HepG2 (cell line): ENCODE measurements around the gene ANKUB1. TPM values are rescaled to one million over a fixed set of nuclear protein-coding genes. Genes with fewer than 3 reads are reported as not detected.

Experiments used
- DMAP1 ChIP-seq: IDR thresholded peaks from 2 replicates; pipeline ENCODE4 v1.6.1; 2016
- DPF2 ChIP-seq: sonication (generic); formaldehyde crosslinking; IDR thresholded peaks from 2 replicates; pipeline ENCODE4 v1.4.0; 2020; ENCODE audit warnings: mild to moderate bottlenecking, low read depth, missing genetic modification reagents, borderline replicate concordance
- FOXJ3 ChIP-seq: sonication (generic); formaldehyde crosslinking; IDR thresholded peaks from 2 replicates; pipeline ENCODE4 v1.4.0; 2020; ENCODE audit warnings: missing genetic modification reagents, mild to moderate bottlenecking, borderline replicate concordance
- HNRNPH1 ChIP-seq: fragments of 200-400 bp; formaldehyde crosslinking; optimal IDR thresholded peaks from 2 replicates; pipeline ENCODE3; 2017; ENCODE audit warnings: mild to moderate bottlenecking, low read depth, low read length
- NAIF1 ChIP-seq: sonication (generic); formaldehyde crosslinking; IDR thresholded peaks from 2 replicates; pipeline ENCODE4 v1.5.0; 2020; ENCODE audit warnings: mild to moderate bottlenecking, missing genetic modification reagents, borderline replicate concordance
- NFATC3 ChIP-seq: sonication (generic); formaldehyde crosslinking; IDR thresholded peaks from 2 replicates; pipeline ENCODE4 v1.5.1; 2020; ENCODE audit warnings: mild to moderate bottlenecking, missing genetic modification reagents
- RFX1 ChIP-seq: fragments of 450-650 bp; IDR thresholded peaks from 2 replicates; pipeline ENCODE4 v1.6.1; 2017
- RFX5 ChIP-seq: IDR thresholded peaks from 2 replicates; pipeline ENCODE4 v1.6.1; 2011; ENCODE audit warnings: low read depth, low read length, improper control_type of control experiment
- TCF12 ChIP-seq, 2 experiments: fragments of 450-650 bp in 1 of 2; sonication (generic) in 1 of 2; formaldehyde crosslinking in 1 of 2; IDR thresholded peaks; 2 replicates each; pipeline versions ENCODE4 v1.6.1 to v1.8.0; 2017 to 2022; ENCODE audit warnings: antibody characterized with exemption in 1 of 2, mild to moderate bottlenecking in 1 of 2, missing genetic modification reagents in 1 of 2, moderate library complexity in 1 of 2
- ZC3H13 ChIP-seq: sonication (generic); formaldehyde crosslinking; IDR thresholded peaks from 2 replicates; pipeline ENCODE4 v1.8.1; 2023; ENCODE audit warnings: mild to moderate bottlenecking, missing genetic modification reagents, moderate library complexity
- ZNF296 ChIP-seq: sonication (generic); formaldehyde crosslinking; conservative IDR thresholded peaks from 2 replicates; pipeline ENCODE4 v1.5.0; 2020; ENCODE audit warnings: mild to moderate bottlenecking, missing genetic modification reagents
- ZNF44 ChIP-seq: sonication (generic); formaldehyde crosslinking; IDR thresholded peaks from 2 replicates; pipeline ENCODE4 v1.5.1; 2020; ENCODE audit warnings: mild to moderate bottlenecking, missing genetic modification reagents
- ZNF768 ChIP-seq: sonication (generic); formaldehyde crosslinking; IDR thresholded peaks from 2 replicates; pipeline ENCODE4 v1.4.0; 2020; ENCODE audit warnings: missing genetic modification reagents
- ZNF775 ChIP-seq: sonication (generic); formaldehyde crosslinking; IDR thresholded peaks from 2 replicates; pipeline ENCODE4 v1.4.0; 2020; ENCODE audit warnings: missing genetic modification reagents, mild to moderate bottlenecking, moderate library complexity, borderline replicate concordance
- polyA plus RNA-seq, 8 experiments: library from polyadenylated mRNA; depleted of rRNA in 3 of 8; stranded (reverse) in 7 of 8; unstranded in 1 of 8; fragments of >200 nt; fragmentation: Illumina TruSeq in 4 of 8; extraction: Trizol in 4 of 8; gene quantifications; 2 replicates each; pipeline versions ENCODE4 v1.2.1 to v1.2.3, GENCODE V29; 2011 to 2016; ENCODE audit warnings: low read depth in 4 of 8, missing spikeins in 1 of 8, mixed read lengths in 1 of 8; ENCODE audit not compliant: insufficient read depth in 1 of 8
- total RNA-seq, 5 experiments: library from RNA; depleted of rRNA; stranded (reverse); fragments of >200 nt; fragmentation: Illumina TruSeq; extraction: Trizol; gene quantifications; 2 replicates each; pipeline ENCODE4 v1.2.3, GENCODE V29; 2016; ENCODE audit warnings: low read depth in 1 of 5
- TF ChIP-seq, protein P1 (sequence below): sonication (generic); formaldehyde crosslinking; IDR thresholded peaks from 2 replicates; pipeline ENCODE4 v1.4.0; 2020; ENCODE audit warnings: missing genetic modification reagents
- TF ChIP-seq, protein P2 (sequence below): sonication (generic); formaldehyde crosslinking; IDR thresholded peaks from 2 replicates; pipeline ENCODE4 v1.5.0; 2020; ENCODE audit warnings: mild to moderate bottlenecking, missing genetic modification reagents, moderate library complexity
- TF ChIP-seq, protein P3 (sequence below): sonication (generic); formaldehyde crosslinking; IDR thresholded peaks from 2 replicates; pipeline ENCODE4 v1.4.0; 2020; ENCODE audit warnings: missing genetic modification reagents
- TF ChIP-seq, protein P4 (sequence below): sonication (generic); formaldehyde crosslinking; IDR thresholded peaks from 2 replicates; pipeline ENCODE4 v1.5.1; 2020; ENCODE audit warnings: mild to moderate bottlenecking, missing genetic modification reagents, moderate library complexity

ANKUB1 gene
- total and polyA plus RNA-seq, 2 of the 13 experiments (the other 11 are each of a cell fraction or from before 2014, with no cell fraction given): not detected

DNA sequence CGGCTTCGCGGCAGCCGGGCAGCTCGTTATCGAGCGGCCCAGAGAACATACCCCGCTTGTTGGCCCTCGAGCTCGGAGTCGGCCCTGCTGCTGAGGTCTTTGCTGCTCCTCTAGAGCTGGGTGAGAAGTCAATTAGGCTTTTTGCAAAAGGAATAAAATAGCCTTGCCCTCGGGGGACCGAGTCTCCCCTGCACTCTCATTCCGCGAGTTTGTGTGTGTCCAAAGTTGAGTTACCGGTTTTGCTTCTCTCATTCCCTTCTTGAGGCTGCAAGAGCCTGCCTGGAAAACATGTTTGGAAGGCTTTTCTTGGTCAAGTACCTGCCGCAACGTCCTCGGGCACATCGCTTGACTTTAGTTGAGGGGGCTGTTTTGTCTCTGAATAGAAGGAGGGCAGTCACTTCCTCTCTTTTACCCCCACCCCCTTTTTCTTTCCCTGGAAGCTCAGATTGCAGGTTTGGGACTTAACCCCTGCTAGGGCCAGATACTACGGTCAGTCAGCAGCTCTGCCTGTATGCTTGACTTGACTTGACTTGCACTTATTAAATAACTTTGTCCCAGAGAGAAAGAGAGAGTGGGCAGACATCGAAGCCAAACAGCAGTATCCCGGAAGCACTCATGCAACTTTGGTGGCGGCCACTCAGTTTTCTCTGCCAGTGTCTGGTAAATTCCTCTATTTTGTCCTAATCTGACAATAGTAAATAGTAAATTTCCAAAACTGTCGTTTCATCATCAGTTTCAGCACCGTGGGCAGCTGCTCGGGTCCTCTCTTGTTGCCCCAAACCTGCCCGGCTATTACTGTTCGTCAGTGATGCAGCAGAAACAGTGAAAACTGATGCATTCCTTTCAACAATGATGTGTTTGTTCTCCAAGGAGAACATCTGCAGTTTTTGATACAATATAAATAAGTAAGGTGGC, 21.3 kb upstream of the ANKUB1 start (continued):
- TF ChIP-seq ZNF44 (CRISPR knock-in tag) (no peak; the same call in 1 of the 2 replicates), RFX1 (no peak), NFATC3 (CRISPR knock-in tag) (no peak), ZNF775 (CRISPR knock-in tag) (no peak), DPF2 (no peak), TCF12 (IDR thresholded peaks at IDR 0.05) (no peak), TCF12 (CRISPR knock-in tag; IDR thresholded peaks at IDR 0.05) (0 out of 2 replicates have a peak, but pooled peaks have one; percentile 27), ZNF768 (no peak), RFX5 (no peak), NAIF1 (CRISPR knock-in tag) (0 out of 2 replicates have a peak, but pooled peaks have one; percentile 19), ZC3H13 (CRISPR knock-in tag) (no peak), HNRNPH1 (no peak), ZNF296 (CRISPR knock-in tag) (no peak), DMAP1 (CRISPR knock-in tag) (no peak), FOXJ3 (CRISPR knock-in tag) (no peak)
- TF ChIP-seq, protein P1, sequence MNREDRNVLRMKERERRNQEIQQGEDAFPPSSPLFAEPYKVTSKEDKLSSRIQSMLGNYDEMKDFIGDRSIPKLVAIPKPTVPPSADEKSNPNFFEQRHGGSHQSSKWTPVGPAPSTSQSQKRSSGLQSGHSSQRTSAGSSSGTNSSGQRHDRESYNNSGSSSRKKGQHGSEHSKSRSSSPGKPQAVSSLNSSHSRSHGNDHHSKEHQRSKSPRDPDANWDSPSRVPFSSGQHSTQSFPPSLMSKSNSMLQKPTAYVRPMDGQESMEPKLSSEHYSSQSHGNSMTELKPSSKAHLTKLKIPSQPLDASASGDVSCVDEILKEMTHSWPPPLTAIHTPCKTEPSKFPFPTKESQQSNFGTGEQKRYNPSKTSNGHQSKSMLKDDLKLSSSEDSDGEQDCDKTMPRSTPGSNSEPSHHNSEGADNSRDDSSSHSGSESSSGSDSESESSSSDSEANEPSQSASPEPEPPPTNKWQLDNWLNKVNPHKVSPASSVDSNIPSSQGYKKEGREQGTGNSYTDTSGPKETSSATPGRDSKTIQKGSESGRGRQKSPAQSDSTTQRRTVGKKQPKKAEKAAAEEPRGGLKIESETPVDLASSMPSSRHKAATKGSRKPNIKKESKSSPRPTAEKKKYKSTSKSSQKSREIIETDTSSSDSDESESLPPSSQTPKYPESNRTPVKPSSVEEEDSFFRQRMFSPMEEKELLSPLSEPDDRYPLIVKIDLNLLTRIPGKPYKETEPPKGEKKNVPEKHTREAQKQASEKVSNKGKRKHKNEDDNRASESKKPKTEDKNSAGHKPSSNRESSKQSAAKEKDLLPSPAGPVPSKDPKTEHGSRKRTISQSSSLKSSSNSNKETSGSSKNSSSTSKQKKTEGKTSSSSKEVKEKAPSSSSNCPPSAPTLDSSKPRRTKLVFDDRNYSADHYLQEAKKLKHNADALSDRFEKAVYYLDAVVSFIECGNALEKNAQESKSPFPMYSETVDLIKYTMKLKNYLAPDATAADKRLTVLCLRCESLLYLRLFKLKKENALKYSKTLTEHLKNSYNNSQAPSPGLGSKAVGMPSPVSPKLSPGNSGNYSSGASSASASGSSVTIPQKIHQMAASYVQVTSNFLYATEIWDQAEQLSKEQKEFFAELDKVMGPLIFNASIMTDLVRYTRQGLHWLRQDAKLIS (CRISPR knock-in tag): no peak
- TF ChIP-seq, protein P2, sequence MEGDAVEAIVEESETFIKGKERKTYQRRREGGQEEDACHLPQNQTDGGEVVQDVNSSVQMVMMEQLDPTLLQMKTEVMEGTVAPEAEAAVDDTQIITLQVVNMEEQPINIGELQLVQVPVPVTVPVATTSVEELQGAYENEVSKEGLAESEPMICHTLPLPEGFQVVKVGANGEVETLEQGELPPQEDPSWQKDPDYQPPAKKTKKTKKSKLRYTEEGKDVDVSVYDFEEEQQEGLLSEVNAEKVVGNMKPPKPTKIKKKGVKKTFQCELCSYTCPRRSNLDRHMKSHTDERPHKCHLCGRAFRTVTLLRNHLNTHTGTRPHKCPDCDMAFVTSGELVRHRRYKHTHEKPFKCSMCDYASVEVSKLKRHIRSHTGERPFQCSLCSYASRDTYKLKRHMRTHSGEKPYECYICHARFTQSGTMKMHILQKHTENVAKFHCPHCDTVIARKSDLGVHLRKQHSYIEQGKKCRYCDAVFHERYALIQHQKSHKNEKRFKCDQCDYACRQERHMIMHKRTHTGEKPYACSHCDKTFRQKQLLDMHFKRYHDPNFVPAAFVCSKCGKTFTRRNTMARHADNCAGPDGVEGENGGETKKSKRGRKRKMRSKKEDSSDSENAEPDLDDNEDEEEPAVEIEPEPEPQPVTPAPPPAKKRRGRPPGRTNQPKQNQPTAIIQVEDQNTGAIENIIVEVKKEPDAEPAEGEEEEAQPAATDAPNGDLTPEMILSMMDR: no peak
- TF ChIP-seq, protein P3, sequence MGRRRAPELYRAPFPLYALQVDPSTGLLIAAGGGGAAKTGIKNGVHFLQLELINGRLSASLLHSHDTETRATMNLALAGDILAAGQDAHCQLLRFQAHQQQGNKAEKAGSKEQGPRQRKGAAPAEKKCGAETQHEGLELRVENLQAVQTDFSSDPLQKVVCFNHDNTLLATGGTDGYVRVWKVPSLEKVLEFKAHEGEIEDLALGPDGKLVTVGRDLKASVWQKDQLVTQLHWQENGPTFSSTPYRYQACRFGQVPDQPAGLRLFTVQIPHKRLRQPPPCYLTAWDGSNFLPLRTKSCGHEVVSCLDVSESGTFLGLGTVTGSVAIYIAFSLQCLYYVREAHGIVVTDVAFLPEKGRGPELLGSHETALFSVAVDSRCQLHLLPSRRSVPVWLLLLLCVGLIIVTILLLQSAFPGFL (CRISPR knock-in tag): no peak
- TF ChIP-seq, protein P4, sequence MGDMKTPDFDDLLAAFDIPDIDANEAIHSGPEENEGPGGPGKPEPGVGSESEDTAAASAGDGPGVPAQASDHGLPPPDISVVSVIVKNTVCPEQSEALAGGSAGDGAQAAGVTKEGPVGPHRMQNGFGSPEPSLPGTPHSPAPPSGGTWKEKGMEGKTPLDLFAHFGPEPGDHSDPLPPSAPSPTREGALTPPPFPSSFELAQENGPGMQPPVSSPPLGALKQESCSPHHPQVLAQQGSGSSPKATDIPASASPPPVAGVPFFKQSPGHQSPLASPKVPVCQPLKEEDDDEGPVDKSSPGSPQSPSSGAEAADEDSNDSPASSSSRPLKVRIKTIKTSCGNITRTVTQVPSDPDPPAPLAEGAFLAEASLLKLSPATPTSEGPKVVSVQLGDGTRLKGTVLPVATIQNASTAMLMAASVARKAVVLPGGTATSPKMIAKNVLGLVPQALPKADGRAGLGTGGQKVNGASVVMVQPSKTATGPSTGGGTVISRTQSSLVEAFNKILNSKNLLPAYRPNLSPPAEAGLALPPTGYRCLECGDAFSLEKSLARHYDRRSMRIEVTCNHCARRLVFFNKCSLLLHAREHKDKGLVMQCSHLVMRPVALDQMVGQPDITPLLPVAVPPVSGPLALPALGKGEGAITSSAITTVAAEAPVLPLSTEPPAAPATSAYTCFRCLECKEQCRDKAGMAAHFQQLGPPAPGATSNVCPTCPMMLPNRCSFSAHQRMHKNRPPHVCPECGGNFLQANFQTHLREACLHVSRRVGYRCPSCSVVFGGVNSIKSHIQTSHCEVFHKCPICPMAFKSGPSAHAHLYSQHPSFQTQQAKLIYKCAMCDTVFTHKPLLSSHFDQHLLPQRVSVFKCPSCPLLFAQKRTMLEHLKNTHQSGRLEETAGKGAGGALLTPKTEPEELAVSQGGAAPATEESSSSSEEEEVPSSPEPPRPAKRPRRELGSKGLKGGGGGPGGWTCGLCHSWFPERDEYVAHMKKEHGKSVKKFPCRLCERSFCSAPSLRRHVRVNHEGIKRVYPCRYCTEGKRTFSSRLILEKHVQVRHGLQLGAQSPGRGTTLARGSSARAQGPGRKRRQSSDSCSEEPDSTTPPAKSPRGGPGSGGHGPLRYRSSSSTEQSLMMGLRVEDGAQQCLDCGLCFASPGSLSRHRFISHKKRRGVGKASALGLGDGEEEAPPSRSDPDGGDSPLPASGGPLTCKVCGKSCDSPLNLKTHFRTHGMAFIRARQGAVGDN (CRISPR knock-in tag): no peak
